ENCODE measurements around the gene SERPINB1.

- TF ChIP-seq CTCF (IDR thresholded peaks at IDR 0.05) (no peak), POLR2A (IDR thresholded peaks at IDR 0.05) (no peak)
These were observed 20.1 kb downstream of the SERPINB1 start for GRCh38 chr6:2821554-2821953.

All from testis (tissue), 2 donors.